Vagina (tissue), 2 donors: ENCODE results near the gene FCHSD2.

Experiments
- CTCF ChIP-seq, 3 experiments: fragments of 450-650 bp in 2 of 3; fragments of 200-600 bp in 1 of 3; sonication (generic) in 1 of 3; IDR thresholded peaks; one replicate each; pipeline ENCODE4 v1.5.1; 2017 to 2019; ENCODE audit warnings: antibody characterized with exemption in 3 of 3, mild to moderate bottlenecking in 2 of 3, moderate library complexity in 2 of 3
- POLR2A ChIP-seq, 2 donors: fragments of 450-650 bp; IDR thresholded peaks; one replicate each; pipeline ENCODE4 v1.6.1; 2017; ENCODE audit warnings: antibody characterized with exemption in 2 of 2, mild to moderate bottlenecking in 2 of 2, moderate library complexity in 2 of 2
- POLR2AphosphoS5 ChIP-seq, 2 donors: sonication (generic); formaldehyde crosslinking; IDR thresholded peaks; one replicate each; pipeline ENCODE4 v1.9.0; 2017; ENCODE audit warnings: antibody characterized with exemption in 2 of 2, mild to moderate bottlenecking in 2 of 2, low read depth in 1 of 2; ENCODE audit not compliant: insufficient read depth in 1 of 2

GRCh38 chr11:73004088-73004487, 138.0 kb downstream of the FCHSD2 start:
- TF ChIP-seq CTCF (IDR thresholded peaks at IDR 0.05) (no peak), POLR2AphosphoS5 (IDR thresholded peaks at IDR 0.05; ENCODE audit: insufficient read depth in 1 of 2, low read depth in 1 of 2) (no peak), POLR2A (IDR thresholded peaks at IDR 0.05) (no peak)
